Measurements from ENCODE around the gene TBX1.

DNA sequence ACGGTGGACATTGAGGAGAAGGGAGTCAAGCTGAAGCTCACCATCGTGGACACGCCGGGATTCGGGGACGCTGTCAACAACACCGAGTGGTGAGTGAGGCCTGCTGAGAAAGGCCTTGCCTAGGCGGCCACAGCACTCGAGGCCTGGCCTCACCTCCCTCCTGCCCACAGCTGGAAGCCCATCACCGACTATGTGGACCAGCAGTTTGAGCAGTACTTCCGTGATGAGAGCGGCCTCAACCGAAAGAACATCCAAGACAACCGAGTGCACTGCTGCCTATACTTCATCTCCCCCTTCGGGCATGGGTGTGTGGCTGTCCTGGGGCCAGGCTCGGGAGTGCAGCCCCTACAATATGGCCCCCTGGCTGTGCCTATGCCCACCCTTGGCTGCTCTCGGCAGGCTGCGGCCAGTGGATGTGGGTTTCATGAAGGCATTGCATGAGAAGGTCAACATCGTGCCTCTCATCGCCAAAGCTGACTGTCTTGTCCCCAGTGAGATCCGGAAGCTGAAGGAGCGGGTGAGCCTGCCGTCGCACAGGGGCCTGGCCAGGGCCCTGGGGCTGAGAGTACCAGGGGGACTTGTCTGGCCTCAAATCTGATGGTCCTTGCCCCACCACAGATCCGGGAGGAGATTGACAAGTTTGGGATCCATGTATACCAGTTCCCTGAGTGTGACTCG lies 40.3 kb upstream of the TBX1 start:
- TF ChIP-seq POLR2A (IDR thresholded peaks at IDR 0.05): no peak
- TF ChIP-seq, protein P1, sequence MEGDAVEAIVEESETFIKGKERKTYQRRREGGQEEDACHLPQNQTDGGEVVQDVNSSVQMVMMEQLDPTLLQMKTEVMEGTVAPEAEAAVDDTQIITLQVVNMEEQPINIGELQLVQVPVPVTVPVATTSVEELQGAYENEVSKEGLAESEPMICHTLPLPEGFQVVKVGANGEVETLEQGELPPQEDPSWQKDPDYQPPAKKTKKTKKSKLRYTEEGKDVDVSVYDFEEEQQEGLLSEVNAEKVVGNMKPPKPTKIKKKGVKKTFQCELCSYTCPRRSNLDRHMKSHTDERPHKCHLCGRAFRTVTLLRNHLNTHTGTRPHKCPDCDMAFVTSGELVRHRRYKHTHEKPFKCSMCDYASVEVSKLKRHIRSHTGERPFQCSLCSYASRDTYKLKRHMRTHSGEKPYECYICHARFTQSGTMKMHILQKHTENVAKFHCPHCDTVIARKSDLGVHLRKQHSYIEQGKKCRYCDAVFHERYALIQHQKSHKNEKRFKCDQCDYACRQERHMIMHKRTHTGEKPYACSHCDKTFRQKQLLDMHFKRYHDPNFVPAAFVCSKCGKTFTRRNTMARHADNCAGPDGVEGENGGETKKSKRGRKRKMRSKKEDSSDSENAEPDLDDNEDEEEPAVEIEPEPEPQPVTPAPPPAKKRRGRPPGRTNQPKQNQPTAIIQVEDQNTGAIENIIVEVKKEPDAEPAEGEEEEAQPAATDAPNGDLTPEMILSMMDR (IDR thresholded peaks at IDR 0.05): no peak
- no peak for TF ChIP-seq EP300 (IDR thresholded peaks at IDR 0.05)
- no peak for TF ChIP-seq POLR2AphosphoS5 (IDR thresholded peaks at IDR 0.05)

Data from stomach (tissue), 4 donors.